ENCODE measurements around the gene CYP2A7.
A peak's percentile ranks its signal among the peaks of the same experiment; 100 is the strongest.
"Not testable (repeated sequence)": the region's sequence is repeated elsewhere in the genome, so short reads cannot be mapped to it uniquely, and the experiment has no call there.

The CYP2A7 gene

DNA sequence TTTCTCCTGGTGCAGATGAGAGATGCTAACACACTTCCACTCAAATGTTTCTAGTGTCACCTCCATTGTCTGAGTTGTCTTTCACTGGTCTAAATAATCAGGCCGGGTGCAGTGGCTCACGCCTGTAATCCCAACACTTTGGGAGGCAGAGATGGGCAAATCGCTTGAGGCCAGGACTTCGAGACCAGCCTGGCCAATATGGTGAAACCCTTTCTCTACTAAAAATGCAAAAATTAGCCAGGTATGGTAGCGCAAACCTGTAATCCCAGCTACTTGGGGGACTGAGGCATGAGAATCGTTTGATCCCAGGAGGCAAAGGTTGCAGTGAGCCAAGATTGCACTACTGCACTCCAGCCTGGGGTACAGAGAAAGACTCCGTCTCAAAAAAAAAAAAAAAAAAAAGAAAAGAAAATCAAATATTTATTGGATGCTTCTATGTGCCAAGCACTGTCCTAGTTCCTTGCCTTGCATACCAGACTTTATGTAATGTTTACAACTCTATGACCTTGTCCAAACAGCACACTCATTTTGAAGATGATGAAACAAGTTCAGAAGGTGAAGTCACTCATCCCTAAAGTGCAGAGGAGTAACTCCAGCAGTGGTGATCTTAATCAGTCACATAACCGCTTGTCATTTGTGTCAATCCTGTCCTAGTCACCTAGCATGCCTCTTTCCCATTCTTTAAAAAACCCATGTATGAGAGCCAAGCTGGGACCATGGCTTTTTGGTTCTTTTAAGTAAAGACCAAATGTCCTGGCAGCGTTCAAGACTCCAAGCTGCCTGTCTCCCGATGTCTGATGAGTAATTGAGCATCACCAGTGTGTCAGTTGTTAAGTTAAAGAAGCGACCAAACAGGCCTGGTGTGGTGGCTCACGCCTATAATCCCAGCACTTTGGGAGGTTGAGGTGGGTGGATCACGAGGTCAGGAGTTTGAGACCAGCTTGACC, 15.1 kb upstream of the CYP2A7 start:
- not testable (repeated sequence) for DNase-seq (ENCODE audit: low read depth)

- no peak for DNase-seq (ENCODE audit: low read depth)
Measured at GRCh38 chr19:40896418-40896796, 14.4 kb upstream of the CYP2A7 start.

DNA sequence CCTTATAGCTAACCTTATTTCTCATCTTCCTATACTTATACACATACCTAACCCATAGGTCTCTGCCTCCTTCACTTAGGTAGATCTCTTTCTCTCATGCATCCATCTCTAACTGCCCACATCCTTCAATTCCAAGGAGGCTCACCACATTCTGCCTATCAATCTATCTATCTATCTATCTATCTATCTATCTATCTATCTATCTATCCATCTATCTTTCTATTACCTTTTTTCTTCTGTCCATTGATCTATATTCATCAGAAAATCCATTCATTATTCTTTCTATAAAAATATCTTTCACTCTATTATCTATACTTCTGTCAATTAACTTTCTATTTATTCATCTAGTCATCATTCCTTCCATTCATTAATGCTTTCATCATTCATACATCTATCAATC, 11.1 kb upstream of the CYP2A7 start:
- DNase-seq (ENCODE audit: low read depth), result no peak

DNA sequence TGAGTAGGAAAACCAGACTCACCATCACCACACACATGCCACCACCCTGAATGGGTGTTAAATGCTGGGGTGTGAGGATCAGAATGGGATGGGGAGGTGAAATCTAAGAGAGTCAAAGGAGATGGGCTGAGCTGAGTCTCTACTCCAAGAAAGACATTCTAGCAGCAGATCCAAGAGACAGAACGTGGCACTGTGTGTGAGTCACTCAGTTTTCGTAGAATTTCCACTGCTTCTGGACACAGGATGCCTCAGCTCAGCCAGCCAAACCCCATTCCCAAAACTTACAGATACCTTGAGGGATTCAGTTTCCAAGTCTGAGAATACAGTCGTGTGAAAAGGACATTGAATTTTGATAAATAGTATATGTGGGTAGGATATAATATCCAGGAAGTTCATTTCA, 7.3 kb upstream of the CYP2A7 start:
- DNase-seq (ENCODE audit: low read depth), result no peak

- no peak for DNase-seq (ENCODE audit: low read depth)
Measured at GRCh38 chr19:40888191-40888590, 6.2 kb upstream of the CYP2A7 start.

DNA sequence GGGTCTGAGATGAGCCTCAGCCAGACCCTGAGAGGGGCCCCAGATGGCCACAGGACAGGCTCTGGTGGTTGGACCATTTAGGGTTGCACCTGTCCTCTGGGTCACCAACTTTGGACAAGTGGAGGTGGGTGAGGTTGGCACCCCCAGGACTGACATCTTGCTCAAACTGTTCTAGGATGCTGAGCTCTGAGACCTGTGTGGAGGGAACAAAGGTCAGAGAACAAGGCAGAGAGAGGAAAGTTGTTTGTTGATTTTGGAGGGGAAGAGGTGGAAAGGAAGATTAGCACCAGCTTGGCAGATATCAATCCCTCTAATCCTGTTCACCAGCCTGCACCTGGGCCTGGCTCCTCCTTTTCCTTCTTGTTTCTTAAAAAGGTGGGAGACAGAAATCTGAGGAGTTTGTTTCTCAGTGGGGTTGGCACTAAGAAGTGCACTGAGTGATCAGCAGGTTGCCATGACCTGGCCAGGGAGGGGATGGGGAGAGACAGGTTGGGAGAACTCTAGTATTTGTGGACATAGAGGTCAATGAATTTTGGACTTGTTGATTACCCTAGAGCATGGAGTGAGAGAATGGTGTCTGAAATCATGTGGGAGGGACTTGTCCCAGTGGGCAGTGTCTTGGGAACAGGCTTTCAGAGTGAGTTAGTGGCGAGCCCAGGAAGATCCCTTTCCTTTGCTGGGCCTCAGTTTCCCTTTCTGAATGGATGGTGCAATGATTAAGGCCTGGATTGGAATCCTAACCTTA, 2.3 kb upstream of the CYP2A7 start:
- not testable (repeated sequence) for DNase-seq (ENCODE audit: low read depth)

- DNase-seq (ENCODE audit: low read depth), result not testable (repeated sequence)
Measured at GRCh38 chr19:40879349-40879748, 2.7 kb downstream of the CYP2A7 start.

DNA sequence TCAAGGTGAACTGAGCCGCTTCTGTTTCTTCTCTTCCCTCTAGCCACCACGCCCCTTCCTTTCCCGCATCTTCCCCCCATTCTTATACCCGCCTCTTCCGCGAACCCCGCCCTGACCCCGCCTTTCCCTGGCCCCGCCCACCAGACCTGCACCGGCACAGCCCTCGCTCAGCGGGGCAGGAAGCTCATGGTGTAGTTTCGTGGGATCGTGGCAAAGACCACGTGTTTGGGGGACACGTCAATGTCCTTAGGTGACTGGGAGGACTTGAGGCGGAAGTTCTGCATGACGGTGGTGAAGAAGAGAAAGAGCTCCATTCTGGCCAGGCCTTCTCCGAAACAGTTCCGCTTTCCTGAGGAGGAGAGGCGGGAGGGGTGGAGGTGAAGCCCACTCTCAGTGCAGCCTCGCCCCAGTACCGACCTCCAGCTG, 6.5 kb downstream of the CYP2A7 start:
- DNase-seq (ENCODE audit: low read depth), result not testable (repeated sequence)

GRCh38 chr19:40874874-40875273, 7.2 kb downstream of the CYP2A7 start:
- not testable (repeated sequence) for DNase-seq (ENCODE audit: low read depth)

- DNase-seq (ENCODE audit: low read depth), result not testable (repeated sequence)
Measured at GRCh38 chr19:40873873-40874272, 8.2 kb downstream of the CYP2A7 start.

DNA sequence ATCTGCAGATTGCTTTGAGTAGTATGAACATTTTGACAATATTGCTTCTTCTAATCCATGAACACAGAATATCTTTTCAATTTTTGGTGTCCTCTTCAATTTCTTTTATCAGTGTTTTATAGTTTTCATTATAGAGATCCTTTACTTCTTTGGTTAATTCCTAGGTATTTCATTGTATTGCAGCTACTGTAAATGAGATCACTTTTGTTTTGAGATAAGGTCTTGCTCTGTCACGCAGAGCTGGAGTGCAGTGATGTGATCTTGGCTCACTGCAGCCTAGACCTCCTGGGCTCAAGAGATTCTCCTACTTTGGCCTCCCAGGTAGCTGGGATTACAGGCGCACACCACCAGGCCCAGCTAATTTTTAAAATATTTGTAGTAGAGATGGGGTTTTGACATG, 9.8 kb downstream of the CYP2A7 start:
- no peak for DNase-seq (ENCODE audit: low read depth)

- no peak for DNase-seq (ENCODE audit: low read depth)
Measured at GRCh38 chr19:40867701-40868100, 14.3 kb downstream of the CYP2A7 start.

DNA sequence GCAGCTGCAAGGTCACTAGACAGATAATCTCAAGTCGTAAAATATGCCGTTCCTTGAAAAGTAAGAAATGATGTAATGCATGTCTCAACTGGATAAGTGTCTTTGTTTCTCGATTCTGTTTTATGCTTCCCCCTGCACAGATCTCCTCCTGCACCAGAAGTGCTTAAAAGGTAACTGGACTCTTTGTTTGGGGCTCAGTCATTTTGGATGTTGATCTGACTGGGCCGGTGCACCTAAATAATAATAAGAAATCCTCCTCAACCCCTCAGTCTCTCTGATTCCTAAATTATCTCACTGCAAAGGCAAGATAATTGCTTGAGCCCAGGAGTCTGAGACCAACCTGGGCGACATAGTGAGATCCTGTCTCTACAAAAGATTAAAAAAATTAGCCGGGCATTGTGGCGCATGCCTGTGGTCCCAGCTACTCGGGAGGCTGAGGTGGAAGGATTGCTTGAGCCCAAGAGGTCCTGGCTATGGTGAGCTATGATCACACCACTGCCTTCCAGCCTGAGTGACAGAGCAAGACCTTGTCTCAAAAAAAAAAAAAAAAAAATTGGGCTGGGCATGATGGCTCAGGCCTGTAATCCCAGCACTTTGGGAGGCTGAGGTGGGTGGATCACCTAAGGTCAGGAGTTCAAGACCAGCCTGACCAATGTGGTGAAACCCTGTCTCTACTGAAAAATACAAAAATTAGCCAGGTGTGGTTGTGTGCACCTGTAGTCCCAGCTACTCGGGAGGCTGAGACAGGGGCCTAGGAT, 17.1 kb downstream of the CYP2A7 start:
- not testable (repeated sequence) for DNase-seq (ENCODE audit: low read depth)

DNA sequence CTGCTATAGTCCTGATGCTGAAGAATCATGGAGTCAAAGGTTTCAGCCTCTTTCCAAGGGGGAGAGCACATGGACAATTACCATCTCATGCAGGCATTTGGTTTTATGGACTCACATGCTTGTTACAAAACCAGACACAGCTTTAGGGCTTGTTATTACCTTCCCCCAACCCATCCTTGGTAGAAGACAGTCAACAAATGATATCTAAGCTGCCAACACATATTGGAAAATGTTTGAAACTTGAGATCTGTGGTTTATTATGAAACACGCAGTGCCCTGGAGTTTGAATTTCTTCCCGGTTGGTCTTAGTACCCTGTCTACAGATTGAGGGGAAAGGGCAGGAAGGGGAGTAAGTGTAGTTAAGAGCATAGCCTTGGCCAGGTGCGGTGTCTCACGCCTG, 19.2 kb downstream of the CYP2A7 start:
- peak; percentile 15 for DNase-seq (ENCODE audit: low read depth)

GRCh38 chr19:40862333-40862732, 19.7 kb downstream of the CYP2A7 start:
- no peak for DNase-seq (ENCODE audit: low read depth)

GRCh38 chr19:40858109-40858508, 23.9 kb downstream of the CYP2A7 start:
- DNase-seq (ENCODE audit: low read depth), result no peak

GRCh38 chr19:40852467-40853152, 29.4 kb downstream of the CYP2A7 start:
- not testable (repeated sequence) for DNase-seq (ENCODE audit: low read depth)

DNA sequence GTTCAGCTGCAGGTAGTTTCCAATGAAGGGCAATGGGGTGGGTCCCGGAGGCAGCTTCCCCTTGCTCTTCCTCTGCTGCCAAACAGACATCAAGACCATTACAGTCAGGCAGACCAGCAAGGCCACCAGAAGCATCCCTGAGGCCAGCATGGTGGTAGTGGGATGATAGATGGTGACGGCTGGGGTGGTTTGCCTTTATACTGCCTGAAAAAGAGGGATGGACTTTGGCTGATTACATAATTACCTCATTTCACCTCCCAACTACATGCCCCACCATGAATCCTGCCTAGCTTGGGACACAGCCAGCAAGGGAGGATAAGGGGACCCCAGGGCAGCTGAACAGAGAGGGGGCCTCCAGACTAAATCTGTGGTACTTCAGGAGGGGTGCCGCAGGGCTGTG, 31.8 kb downstream of the CYP2A7 start, which contains the start of gene CYP2A6:
TSS of gene CYP2A6 (minus strand) at position 171 of the 400 bp plus-strand sequence. CDS start at position 150, 21 bp downstream.
- DNase-seq (ENCODE audit: low read depth), result not testable (repeated sequence)

- not testable (repeated sequence) for DNase-seq (ENCODE audit: low read depth)
Measured at GRCh38 chr19:40846722-40847121, 35.3 kb downstream of the CYP2A7 start.

DNA sequence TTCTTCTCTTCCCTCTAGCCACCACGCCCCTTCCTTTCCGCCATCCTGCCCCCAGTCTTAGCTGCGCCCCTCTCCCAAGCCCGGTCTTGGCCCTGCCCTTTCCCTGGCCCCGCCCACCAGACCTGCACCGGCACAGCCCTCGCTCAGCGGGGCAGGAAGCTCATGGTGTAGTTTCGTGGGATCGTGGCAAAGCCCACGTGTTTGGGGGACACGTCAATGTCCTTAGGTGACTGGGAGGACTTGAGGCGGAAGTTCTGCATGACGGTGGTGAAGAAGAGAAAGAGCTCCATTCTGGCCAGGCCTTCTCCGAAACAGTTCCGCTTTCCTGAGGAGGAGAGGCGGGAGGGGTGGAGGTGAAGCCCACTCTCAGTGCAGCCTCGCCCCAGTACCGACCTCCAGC, 38.4 kb downstream of the CYP2A7 start:
- DNase-seq (ENCODE audit: low read depth), result not testable (repeated sequence)

- DNase-seq (ENCODE audit: low read depth), result not testable (repeated sequence)
Measured at GRCh38 chr19:40842997-40843652, 38.9 kb downstream of the CYP2A7 start.
